Mesodermal cell (in vitro differentiated cells): ENCODE measurements around the gene GMNC.

Experiments used
- H3K27ac ChIP-seq: 2 replicates; pipeline ENCODE4 v1.7.0; 2013; ENCODE audit warnings: mild to moderate bottlenecking, low read depth, low read length, moderate library complexity; ENCODE audit not compliant: severe bottlenecking
- H3K36me3 ChIP-seq: 2 replicates; pipeline ENCODE4 v1.7.1; 2013; ENCODE audit warnings: mild to moderate bottlenecking, low read length, moderate library complexity; ENCODE audit not compliant: control insufficient read depth, insufficient read depth
- H3K4me1 ChIP-seq: one replicate; pipeline ENCODE4 v1.7.1; 2013; ENCODE audit warnings: mild to moderate bottlenecking, low read length; ENCODE audit not compliant: insufficient read depth, control insufficient read depth, poor library complexity, severe bottlenecking
- H3K4me3 ChIP-seq: 2 replicates; pipeline ENCODE4 v1.7.0; 2013; ENCODE audit warnings: low read length, control low read depth, mild to moderate bottlenecking; ENCODE audit not compliant: insufficient read depth, poor library complexity, severe bottlenecking; ENCODE audit errors: extremely low read depth
- H3K9me3 ChIP-seq: 2 replicates; pipeline ENCODE4 v1.7.1; 2013; ENCODE audit warnings: mild to moderate bottlenecking, low read length, moderate library complexity; ENCODE audit not compliant: control insufficient read depth
- WGBS, 2 experiments: methylation state at CpG; one replicate each; pipeline ENCODE4 v1.1.5; 2013; ENCODE audit warnings: missing lambda C conversion rate in 2 of 2; ENCODE audit not compliant: insufficient coverage in 2 of 2; 5-methylcytosine and 5-hydroxymethylcytosine counted together

GMNC gene

GRCh38 chr3:190807719-190808375 is 54.6 kb downstream of the GMNC start:
- H3K36me3 ChIP-seq = no peaks in the 10 kb centered on the region
- no peak overlapping the region for H3K27ac ChIP-seq
- H3K9me3 ChIP-seq = no peaks in the 10 kb centered on the region
- H3K4me3 ChIP-seq = no peak overlapping the region
- 82 to 94% methylated on average over 1 to 3 of the region's 4 CpGs for WGBS, 2 experiments
- no peaks in the 10 kb centered on the region for H3K4me1 ChIP-seq
